ENCODE data around the gene KLHL21. TPM values are rescaled to one million over a fixed set of nuclear protein-coding genes. Genes with fewer than 3 reads are reported as not detected.

Gene KLHL21, protein sequence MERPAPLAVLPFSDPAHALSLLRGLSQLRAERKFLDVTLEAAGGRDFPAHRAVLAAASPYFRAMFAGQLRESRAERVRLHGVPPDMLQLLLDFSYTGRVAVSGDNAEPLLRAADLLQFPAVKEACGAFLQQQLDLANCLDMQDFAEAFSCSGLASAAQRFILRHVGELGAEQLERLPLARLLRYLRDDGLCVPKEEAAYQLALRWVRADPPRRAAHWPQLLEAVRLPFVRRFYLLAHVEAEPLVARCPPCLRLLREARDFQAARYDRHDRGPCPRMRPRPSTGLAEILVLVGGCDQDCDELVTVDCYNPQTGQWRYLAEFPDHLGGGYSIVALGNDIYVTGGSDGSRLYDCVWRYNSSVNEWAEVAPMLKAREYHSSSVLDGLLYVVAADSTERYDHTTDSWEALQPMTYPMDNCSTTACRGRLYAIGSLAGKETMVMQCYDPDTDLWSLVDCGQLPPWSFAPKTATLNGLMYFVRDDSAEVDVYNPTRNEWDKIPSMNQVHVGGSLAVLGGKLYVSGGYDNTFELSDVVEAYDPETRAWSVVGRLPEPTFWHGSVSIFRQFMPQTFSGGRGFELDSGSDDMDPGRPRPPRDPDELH
- polyA plus RNA-seq = 1.6 and 2.7 TPM in 2 replicates

DNA sequence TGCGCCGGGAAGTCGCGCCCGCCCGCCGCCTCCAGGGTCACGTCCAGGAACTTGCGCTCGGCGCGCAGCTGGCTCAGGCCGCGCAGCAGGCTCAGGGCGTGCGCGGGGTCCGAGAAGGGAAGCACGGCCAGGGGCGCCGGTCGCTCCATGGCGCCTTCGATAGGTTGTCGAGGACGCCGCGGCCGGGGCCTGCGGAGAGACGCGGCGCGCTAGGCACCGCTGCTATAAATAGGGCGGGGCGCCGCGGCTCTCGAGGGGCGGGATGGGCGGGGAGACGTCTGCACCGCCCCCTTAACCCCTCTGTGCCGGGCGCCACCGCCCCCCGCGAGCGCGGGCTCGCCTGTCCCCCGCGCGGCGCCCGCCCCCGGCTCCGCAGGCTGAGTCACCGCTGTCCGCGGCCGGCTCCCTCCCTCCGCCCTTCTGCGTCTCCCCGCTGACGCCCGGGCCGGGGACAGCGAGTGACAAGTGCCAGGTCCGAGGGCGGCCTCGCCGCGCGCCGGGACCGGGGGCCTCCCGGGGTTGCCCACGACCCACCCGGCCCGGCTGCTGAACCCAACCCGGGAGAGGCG lies at the start of gene KLHL21:
Gene KLHL21, minus strand, starts transcription at position 201 of the 569 bp plus-strand sequence. Its CDS starts 52 bp downstream, at position 149.

DNA sequence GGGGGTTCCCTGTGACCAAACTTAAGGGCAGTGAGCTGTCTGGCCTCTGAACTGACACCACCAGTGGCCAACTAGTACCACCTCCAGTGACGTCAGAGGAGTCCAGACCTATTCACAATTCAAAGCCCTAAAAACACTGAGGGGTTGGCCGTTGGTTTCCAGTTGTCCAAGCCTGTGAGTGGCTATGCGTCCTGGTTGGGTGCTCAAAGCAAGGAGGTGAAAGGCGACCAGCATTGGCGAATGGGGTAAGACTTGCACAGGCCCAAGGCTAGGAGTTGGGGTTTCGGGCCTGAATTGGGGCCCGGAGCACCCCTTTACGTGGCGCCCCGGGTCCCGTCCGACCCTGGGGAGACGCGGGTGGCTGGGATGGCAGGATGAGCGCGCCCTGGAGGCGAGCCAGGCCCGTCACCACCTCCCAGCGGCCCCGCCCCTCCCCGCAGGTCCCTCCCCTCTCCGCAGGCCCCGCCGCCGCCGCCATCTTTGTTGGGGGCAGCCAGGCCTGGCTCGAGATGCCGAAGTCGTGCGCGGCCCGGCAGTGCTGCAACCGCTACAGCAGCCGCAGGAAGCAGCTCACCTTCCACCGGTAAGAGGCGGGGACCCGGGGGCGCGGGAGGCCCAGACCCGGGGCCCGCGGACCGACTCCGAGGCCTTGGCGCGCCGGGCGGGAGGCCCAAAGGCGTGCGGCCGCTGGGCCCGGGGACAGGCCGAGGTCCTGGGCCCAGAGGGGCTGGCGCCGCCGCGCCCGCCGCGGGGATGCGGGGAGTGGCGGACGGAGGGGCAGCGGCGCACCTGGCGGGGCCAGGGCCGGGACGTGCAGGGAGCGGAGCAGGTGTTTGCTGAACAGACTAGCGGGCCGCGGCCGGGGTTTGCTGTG lies 22.3 kb upstream of the KLHL21 start, which contains the start of gene THAP3:
Gene THAP3, plus strand, starts transcription at position 159 of the 874 bp plus-strand sequence. Its CDS starts 351 bp downstream, at position 510.

DNA sequence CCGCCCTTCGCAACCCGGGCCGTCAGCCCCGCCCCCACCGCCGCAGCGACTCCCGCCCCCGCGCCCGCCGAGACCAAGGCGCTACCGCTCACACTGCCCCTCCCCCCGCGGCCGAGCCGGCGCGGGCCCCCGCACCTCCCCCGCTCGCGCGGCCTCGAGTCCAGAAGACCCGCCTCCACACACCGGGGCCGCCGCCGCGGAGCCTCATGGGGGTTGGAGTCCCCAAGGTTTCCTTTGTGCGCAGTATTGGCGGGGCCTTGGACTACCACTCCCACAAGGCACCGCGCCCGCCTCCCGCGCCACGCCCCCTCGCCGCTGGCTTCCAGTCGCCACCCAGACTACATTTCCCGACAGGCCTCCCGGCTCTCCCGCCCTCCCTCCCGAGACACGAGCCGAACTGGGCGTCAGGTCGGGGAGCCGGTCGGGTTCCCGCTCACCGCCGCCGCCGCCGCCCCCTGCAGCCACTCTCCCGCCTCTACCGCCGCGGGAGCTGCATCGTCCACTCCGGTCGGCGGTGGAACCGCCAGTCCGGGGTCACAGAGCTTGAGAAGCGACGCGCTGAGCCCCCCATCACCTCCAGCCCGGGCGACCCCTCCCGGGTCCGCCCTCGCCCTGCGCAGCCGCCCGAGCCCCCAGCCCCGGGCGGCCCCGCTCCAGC lies 10.8 kb upstream of the KLHL21 start, which contains the start of gene PHF13:
Gene PHF13, plus strand, starts transcription at position 371 of the 658 bp plus-strand sequence. CDS start 336 bp downstream, outside the sequence.

DNA sequence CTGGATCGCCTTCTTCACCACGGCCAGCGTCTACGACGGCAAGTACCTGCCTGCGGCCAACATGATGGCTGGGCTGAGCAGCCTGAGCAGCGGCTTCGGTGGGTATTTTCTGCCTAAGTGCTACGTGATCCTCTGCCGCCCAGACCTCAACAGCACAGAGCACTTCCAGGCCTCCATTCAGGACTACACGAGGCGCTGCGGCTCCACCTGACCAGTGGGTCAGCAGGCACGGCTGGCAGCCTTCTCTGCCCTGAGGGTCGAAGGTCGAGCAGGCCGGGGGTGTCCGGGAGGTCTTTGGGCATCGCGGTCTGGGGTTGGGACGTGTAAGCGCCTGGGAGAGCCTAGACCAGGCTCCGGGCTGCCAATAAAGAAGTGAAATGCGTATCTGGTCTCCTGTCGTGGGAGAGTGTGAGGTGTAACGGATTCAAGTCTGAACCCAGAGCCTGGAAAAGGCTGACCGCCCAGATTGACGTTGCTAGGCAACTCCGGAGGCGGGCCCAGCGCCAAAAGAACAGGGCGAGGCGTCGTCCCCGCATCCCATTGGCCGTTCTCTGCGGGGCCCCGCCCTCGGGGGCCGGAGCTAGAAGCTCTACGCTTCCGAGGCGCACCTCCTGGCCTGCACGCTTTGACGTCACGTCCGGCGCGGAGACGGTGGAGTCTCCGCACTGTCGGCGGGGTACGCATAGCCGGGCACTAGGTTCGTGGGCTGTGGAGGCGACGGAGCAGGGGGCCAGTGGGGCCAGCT lies 23.1 kb downstream of the KLHL21 start, which contains the start of gene ZBTB48:
Gene ZBTB48, plus strand, starts transcription at position 621 of the 745 bp plus-strand sequence. CDS start 616 bp downstream, outside the sequence.

DNA sequence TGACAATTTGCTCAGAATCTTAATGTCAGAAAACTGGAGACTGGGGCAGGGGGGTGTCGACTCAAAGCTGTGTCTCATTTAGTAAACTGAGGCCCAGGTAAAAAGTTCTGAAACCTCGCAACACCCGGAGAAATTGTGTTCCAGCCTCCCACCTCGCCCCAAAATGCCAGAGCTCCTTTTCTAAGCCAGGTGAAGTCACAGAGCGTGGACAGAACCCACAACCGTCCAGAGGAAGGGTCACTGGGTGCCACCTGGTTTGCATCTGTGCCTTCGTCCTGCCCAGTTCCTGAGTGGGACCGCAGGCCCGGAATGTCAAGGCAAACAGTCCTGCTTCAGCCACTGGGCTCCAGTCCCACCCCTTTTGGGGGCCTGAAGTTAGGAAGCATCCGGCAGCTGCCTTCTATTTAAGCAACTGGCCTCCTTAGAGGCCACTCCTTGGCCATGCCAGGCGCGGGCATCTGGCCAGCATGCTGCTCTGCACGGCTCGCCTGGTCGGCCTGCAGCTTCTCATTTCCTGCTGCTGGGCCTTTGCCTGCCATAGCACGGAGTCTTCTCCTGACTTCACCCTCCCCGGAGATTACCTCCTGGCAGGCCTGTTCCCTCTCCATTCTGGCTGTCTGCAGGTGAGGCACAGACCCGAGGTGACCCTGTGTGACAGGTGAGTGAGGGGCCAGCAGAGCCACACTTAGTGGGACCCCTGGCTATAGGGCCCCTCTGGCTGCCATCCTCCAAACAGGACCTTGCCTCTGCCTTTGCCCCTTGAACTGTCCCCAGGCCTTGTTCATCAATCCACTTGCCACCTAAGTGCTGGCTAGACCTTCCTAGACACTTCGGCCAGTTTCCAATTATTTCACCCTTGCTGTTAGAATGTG lies 47.5 kb downstream of the KLHL21 start, which contains the start of gene TAS1R1:
Gene TAS1R1, plus strand, starts transcription at position 401 of the 872 bp plus-strand sequence. Its CDS starts 67 bp downstream, at position 468.

DNA sequence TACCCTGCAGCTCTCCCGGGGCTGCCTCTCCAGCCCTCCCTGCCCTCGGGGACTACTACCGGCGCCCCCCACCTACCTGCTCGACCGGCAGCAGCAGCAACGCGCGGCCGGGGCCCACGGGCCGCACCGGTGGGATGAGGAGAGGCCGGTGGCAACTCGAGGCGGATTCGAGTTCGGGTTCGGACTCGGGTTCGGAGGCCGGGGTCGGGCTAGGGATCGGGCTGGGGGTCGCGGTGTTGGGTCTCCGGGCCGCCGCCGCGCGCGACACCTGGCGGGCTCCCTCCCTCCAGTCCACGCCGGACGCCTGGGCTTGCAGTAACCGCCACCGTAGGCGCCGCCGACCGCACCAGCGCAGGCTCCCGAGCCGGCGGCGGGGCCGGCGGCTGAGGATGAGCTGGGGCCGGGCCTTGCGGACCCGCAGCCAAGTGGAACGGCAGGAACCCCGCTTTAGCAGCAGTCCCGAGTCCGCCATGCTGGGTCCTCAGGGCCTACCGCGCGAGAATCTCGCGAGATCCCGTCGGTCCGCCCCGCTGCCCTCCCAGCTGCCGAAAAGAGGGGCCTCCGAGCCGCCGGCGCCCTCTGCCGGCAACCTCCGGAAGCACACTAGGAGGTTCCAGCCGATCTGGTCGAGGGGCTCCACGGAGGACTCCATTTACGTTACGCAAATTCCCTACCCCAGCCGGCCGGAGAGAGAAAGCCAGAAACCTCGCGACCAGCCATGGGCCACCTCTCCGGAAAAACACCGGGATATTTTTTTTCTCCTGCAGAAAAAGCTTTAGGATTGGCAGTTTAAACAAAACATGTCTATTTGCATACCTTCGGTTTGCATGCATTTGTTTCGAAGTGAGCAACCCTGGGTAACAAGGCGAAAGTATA lies 48.4 kb downstream of the KLHL21 start, which contains the start of gene NOL9:
Gene NOL9, minus strand, starts transcription at position 483 of the 876 bp plus-strand sequence. Its CDS starts 11 bp downstream, at position 472.

Other genes with a start within 250 kb of the KLHL21 start
- gene ACOT7, start 209.1 kb downstream of the KLHL21 start, polyA plus RNA-seq = 153 and 161 TPM in 2 replicates
- not detected in 2 replicates for gene HES2, start 182.9 kb downstream of the KLHL21 start, polyA plus RNA-seq
- 5.3 and 10.1 TPM in 2 replicates for gene ESPN, start 178.1 kb downstream of the KLHL21 start, polyA plus RNA-seq
- 2.7 and 6.0 TPM in 2 replicates for gene TNFRSF25, start 136.7 kb downstream of the KLHL21 start, polyA plus RNA-seq
- 1.8 and 2.4 TPM in 2 replicates for gene PLEKHG5, start 111.2 kb downstream of the KLHL21 start, polyA plus RNA-seq
- gene NOL9, start 48.4 kb downstream of the KLHL21 start, polyA plus RNA-seq = 2.2 and 4.6 TPM in 2 replicates
- 0.35 TPM in 1 of 2 replicates, not detected in the other for gene TAS1R1, start 47.6 kb downstream of the KLHL21 start, polyA plus RNA-seq
- 0.69 and 1.4 TPM in 2 replicates for gene ZBTB48, start 22.9 kb downstream of the KLHL21 start, polyA plus RNA-seq
- 2.1 and 2.3 TPM in 2 replicates for gene PHF13, start 10.9 kb upstream of the KLHL21 start, polyA plus RNA-seq
- gene THAP3, start 22.0 kb upstream of the KLHL21 start, polyA plus RNA-seq = 4.7 and 7.4 TPM in 2 replicates
- gene DNAJC11, start 98.9 kb upstream of the KLHL21 start, polyA plus RNA-seq = 26.0 and 32.5 TPM in 2 replicates
- 153 and 194 TPM in 2 replicates for gene CAMTA1, start 182.6 kb upstream of the KLHL21 start, polyA plus RNA-seq

All from Purkinje cell (primary cell).